K562 (cell line): ENCODE measurements around the gene SLCO2B1. TPM values are rescaled to one million over a fixed set of nuclear protein-coding genes. Genes with fewer than 3 reads are reported as not detected.

Source experiments
- BACH1 ChIP-seq: fragments of 200-800 bp; sonication (Bioruptor generic); IDR thresholded peaks from 2 replicates; pipeline ENCODE4 v1.6.1; 2016; ENCODE audit warnings: missing genetic modification characterization, missing compliant biosample characterization
- CBX3 ChIP-seq, 2 experiments: IDR thresholded peaks; 1 replicate in 1 of 2; 2 replicates in 1 of 2; pipeline ENCODE4 v1.6.1; 2012; ENCODE audit warnings: inconsistent platforms in 2 of 2, low read length in 2 of 2, borderline replicate concordance in 1 of 2, control low read depth in 1 of 2
- ELK1 ChIP-seq: sonication (generic); formaldehyde crosslinking; IDR thresholded peaks from 2 replicates; pipeline ENCODE4 v1.8.1; 2022; ENCODE audit warnings: missing genetic modification reagents
- KLF1 ChIP-seq: fragments of 450-650 bp; IDR thresholded peaks from 2 replicates; pipeline ENCODE4 v1.6.1; 2016; ENCODE audit warnings: missing genetic modification characterization, missing compliant biosample characterization
- MAFK ChIP-seq: IDR thresholded peaks from 2 replicates; pipeline ENCODE4 v1.6.1; 2011; ENCODE audit warnings: low read length, improper control_type of control experiment
- NFIX ChIP-seq: fragments of 250-450 bp; sonication (Bioruptor Pico); IDR thresholded peaks from 2 replicates; pipeline ENCODE4 v1.4.0; 2020; ENCODE audit warnings: low read depth, mild to moderate bottlenecking, moderate library complexity
- NR1H2 ChIP-seq: sonication (generic); formaldehyde crosslinking; IDR thresholded peaks from 2 replicates; pipeline ENCODE4 v1.4.0; 2020; ENCODE audit warnings: mild to moderate bottlenecking, missing genetic modification reagents
- POLR2A ChIP-seq: fragments of 450-650 bp; conservative IDR thresholded peaks from 2 replicates; pipeline ENCODE4 v1.6.1; 2016
- PTTG1 ChIP-seq: fragments of 450-650 bp; IDR thresholded peaks from 2 replicates; pipeline ENCODE4 v1.6.1; 2016; ENCODE audit warnings: low read depth, mild to moderate bottlenecking, missing genetic modification characterization, missing compliant biosample characterization
- RBM39 ChIP-seq: fragments of 200-400 bp; formaldehyde crosslinking; optimal IDR thresholded peaks from 2 replicates; pipeline ENCODE3; 2018; ENCODE audit warnings: low read depth, low read length
- SIN3A ChIP-seq, 2 experiments: fragments of 150-350 bp in 1 of 2; IDR thresholded peaks; 2 replicates each; pipeline ENCODE4 v1.6.1; 2011 to 2016; ENCODE audit warnings: borderline replicate concordance in 2 of 2, low read depth in 2 of 2, low read length in 2 of 2, mild to moderate bottlenecking in 2 of 2, moderate library complexity in 2 of 2; ENCODE audit not compliant: control insufficient read depth in 1 of 2
- SMAD2 ChIP-seq: fragments of 150-350 bp; IDR thresholded peaks from 2 replicates; pipeline ENCODE4 v1.6.1; 2014; ENCODE audit warnings: low read depth, mild to moderate bottlenecking, low read length
- SRSF1 ChIP-seq: fragments of 200-400 bp; formaldehyde crosslinking; IDR thresholded peaks from 2 replicates; pipeline ENCODE4 v1.6.1; 2017; ENCODE audit warnings: mild to moderate bottlenecking, low read depth, low read length, moderate library complexity
- TAF15 ChIP-seq: fragments of 200-400 bp; formaldehyde crosslinking; IDR thresholded peaks from 2 replicates; pipeline ENCODE4 v1.6.1; 2017; ENCODE audit warnings: mild to moderate bottlenecking, low read depth, low read length, moderate library complexity
- TAF9B ChIP-seq: fragments of 450-650 bp; IDR thresholded peaks from 2 replicates; pipeline ENCODE4 v1.6.1; 2018; ENCODE audit warnings: mild to moderate bottlenecking; ENCODE audit not compliant: partially characterized antibody
- TCFL5 ChIP-seq: fragments of 250-450 bp; sonication (Bioruptor Pico); conservative IDR thresholded peaks from 2 replicates; pipeline ENCODE4 v1.6.1; 2021; ENCODE audit warnings: mild to moderate bottlenecking, moderate library complexity, matching md5 sums
- TEAD1 ChIP-seq, 2 experiments: fragments of 450-650 bp in 1 of 2; sonication (generic) in 1 of 2; formaldehyde crosslinking; IDR thresholded peaks; 2 replicates each; pipeline versions ENCODE4 v1.4.0 to v1.8.0; 2020 to 2022; ENCODE audit warnings: mild to moderate bottlenecking in 2 of 2, missing genetic modification reagents in 1 of 2
- TSC22D4 ChIP-seq: fragments of 450-650 bp; IDR thresholded peaks from 2 replicates; pipeline ENCODE4 v1.6.1; 2016; ENCODE audit warnings: missing genetic modification characterization, missing biosample characterization, control low read depth
- ZKSCAN8 ChIP-seq: fragments of 200-800 bp; sonication (Bioruptor generic); IDR thresholded peaks from 2 replicates; pipeline ENCODE4 v1.6.1; 2016; ENCODE audit warnings: missing genetic modification characterization, missing compliant biosample characterization
- ZNF134 ChIP-seq: fragments of 250-450 bp; sonication (Bioruptor Pico); conservative IDR thresholded peaks from 2 replicates; pipeline ENCODE4 v1.4.0; 2020
- ZNF146 ChIP-seq: IDR thresholded peaks from one replicate; pipeline ENCODE4 v1.6.1; 2018; ENCODE audit warnings: missing compliant biosample characterization; ENCODE audit not compliant: unreplicated experiment
- ZNF217 ChIP-seq: sonication (generic); formaldehyde crosslinking; IDR thresholded peaks from 2 replicates; pipeline ENCODE4 v1.8.0; 2022; ENCODE audit warnings: mild to moderate bottlenecking, missing genetic modification reagents
- ZNF766 ChIP-seq: fragments of 200-800 bp; sonication (Bioruptor generic); conservative IDR thresholded peaks from 2 replicates; pipeline ENCODE4 v1.6.1; 2016; ENCODE audit warnings: missing genetic modification characterization, missing compliant biosample characterization
- polyA plus RNA-seq, 8 experiments: library from polyadenylated mRNA; depleted of rRNA in 4 of 8; stranded (reverse) in 5 of 8; unstranded in 3 of 8; fragments of >200 nt; fragmentation: Nextera tagmentation in 2 of 8; fragmentation: Illumina TruSeq in 1 of 8; extraction: Ambion mirVana in 2 of 8; extraction: Trizol in 1 of 8; gene quantifications; 2 replicates each; pipeline versions ENCODE4 v1.2.1 to v1.2.3, GENCODE V29; 2011 to 2014; ENCODE audit warnings: inconsistent platforms in 1 of 8, missing spikeins in 1 of 8
- total RNA-seq, 7 experiments: library from RNA; depleted of rRNA in 6 of 7; stranded (reverse); fragments of >200 nt in 6 of 7; fragmentation: Illumina TruSeq in 2 of 7; extraction: Trizol in 2 of 7; gene quantifications; 2 replicates each; pipeline versions ENCODE4 v1.2.1 to v1.2.3, GENCODE V29; 2011 to 2021; ENCODE audit warnings: low replicate concordance in 1 of 7
- TF ChIP-seq, protein P1 (sequence below): fragments of 250-450 bp; sonication (Bioruptor Pico); IDR thresholded peaks from 2 replicates; pipeline ENCODE4 v1.5.0; 2021
- TF ChIP-seq, protein P2 (sequence below): fragments of 250-450 bp; sonication (Bioruptor Pico); IDR thresholded peaks from 2 replicates; pipeline ENCODE4 v1.5.0; 2020; ENCODE audit warnings: mild to moderate bottlenecking
- TF ChIP-seq, protein P3 (sequence below): fragments of 250-450 bp; sonication (Bioruptor Pico); IDR thresholded peaks from 2 replicates; pipeline ENCODE4 v1.5.1; 2021; ENCODE audit warnings: mild to moderate bottlenecking

SLCO2B1 gene
- total and polyA plus RNA-seq, 9 of the 15 experiments (the other 6 are each of a cell fraction or from before 2014, with no cell fraction given) = 0.70 to 14.7 (median 7.6) TPM

- TF ChIP-seq NFIX = no peak
- no peak for TF ChIP-seq POLR2A
- TF ChIP-seq TAF9B = no peak
- TF ChIP-seq, protein P1, sequence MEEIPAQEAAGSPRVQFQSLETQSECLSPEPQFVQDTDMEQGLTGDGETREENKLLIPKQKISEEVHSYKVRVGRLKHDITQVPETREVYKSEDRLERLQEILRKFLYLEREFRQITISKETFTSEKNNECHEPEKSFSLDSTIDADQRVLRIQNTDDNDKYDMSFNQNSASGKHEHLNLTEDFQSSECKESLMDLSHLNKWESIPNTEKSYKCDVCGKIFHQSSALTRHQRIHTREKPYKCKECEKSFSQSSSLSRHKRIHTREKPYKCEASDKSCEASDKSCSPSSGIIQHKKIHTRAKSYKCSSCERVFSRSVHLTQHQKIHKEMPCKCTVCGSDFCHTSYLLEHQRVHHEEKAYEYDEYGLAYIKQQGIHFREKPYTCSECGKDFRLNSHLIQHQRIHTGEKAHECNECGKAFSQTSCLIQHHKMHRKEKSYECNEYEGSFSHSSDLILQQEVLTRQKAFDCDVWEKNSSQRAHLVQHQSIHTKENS (CRISPR knock-in tag) = no peak
- no peak for TF ChIP-seq MAFK
- TF ChIP-seq CBX3 (IDR thresholded peaks at IDR 0.05; ENCODE audit: borderline replicate concordance in 1 of 2, low read length in 2 of 2) = no peak
- no peak for TF ChIP-seq ZKSCAN8
- no peak for TF ChIP-seq NR1H2 (CRISPR knock-in tag)
- no peak for TF ChIP-seq BACH1 (tag)
- TF ChIP-seq, protein P2, sequence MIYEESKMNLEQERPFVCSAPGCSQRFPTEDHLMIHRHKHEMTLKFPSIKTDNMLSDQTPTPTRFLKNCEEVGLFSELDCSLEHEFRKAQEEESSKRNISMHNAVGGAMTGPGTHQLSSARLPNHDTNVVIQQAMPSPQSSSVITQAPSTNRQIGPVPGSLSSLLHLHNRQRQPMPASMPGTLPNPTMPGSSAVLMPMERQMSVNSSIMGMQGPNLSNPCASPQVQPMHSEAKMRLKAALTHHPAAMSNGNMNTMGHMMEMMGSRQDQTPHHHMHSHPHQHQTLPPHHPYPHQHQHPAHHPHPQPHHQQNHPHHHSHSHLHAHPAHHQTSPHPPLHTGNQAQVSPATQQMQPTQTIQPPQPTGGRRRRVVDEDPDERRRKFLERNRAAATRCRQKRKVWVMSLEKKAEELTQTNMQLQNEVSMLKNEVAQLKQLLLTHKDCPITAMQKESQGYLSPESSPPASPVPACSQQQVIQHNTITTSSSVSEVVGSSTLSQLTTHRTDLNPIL = no peak
- no peak for TF ChIP-seq SRSF1
- no peak for TF ChIP-seq PTTG1
- no peak for TF ChIP-seq TCFL5 (CRISPR knock-in tag)
- peak in 1 of 2 experiments; percentile 79; a peak in 1 of 4 replicates for TF ChIP-seq TEAD1 (CRISPR knock-in tag; IDR thresholded peaks at IDR 0.05)
- no peak for TF ChIP-seq TAF15
- TF ChIP-seq ELK1 (CRISPR knock-in tag) = no peak
- 0 out of 2 replicates have a peak, but pooled peaks have one; percentile 36 for TF ChIP-seq ZNF766
- TF ChIP-seq TSC22D4 (tag) = no peak
- no peak for TF ChIP-seq KLF1 (tag)
- no peak for TF ChIP-seq SIN3A (IDR thresholded peaks at IDR 0.05; ENCODE audit: borderline replicate concordance in 2 of 2, control insufficient read depth in 1 of 2, low read depth in 2 of 2, low read length in 2 of 2)
- no peak for TF ChIP-seq RBM39
- TF ChIP-seq ZNF217 (CRISPR knock-in tag) = no peak
- TF ChIP-seq, protein P3, sequence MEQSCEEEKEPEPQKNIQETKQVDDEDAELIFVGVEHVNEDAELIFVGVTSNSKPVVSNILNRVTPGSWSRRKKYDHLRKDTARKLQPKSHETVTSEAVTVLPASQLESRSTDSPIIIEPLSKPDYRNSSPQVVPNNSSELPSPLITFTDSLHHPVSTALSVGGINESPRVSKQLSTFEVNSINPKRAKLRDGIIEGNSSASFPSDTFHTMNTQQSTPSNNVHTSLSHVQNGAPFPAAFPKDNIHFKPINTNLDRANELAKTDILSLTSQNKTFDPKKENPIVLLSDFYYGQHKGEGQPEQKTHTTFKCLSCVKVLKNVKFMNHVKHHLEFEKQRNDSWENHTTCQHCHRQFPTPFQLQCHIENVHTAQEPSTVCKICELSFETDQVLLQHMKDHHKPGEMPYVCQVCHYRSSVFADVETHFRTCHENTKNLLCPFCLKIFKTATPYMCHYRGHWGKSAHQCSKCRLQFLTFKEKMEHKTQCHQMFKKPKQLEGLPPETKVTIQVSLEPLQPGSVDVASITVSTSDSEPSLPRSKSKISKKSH = no peak
- no peak for TF ChIP-seq SMAD2
- no peak for TF ChIP-seq ZNF134 (CRISPR knock-in tag)
- no peak for TF ChIP-seq ZNF146 (CRISPR knock-in tag)
Observed at GRCh38 chr11:75233754-75234172, 82.9 kb downstream of the SLCO2B1 start (continued).
